HFFc6 (cell line): ENCODE results near the gene YIPF3. TPM values are rescaled to one million over a fixed set of nuclear protein-coding genes. Genes with fewer than 3 reads are reported as not detected.
"Not testable (repeated sequence)": the region's sequence is repeated elsewhere in the genome, so short reads cannot be mapped to it uniquely, and the experiment has no call there.

ENCODE experiments used
- DNase-seq: peaks from one replicate; pipeline ENCODE4 v3.0.0-alpha.2; 2018
- H3K27ac Mint-ChIP-seq: 2 replicates; pipeline ENCODE4 v1.8.0; 2020; ENCODE audit warnings: mild to moderate bottlenecking, mixed read lengths
- H3K27me3 Mint-ChIP-seq: 2 replicates; pipeline ENCODE4 v1.8.0; 2021; ENCODE audit warnings: mild to moderate bottlenecking, moderate library complexity, mixed read lengths; ENCODE audit not compliant: insufficient read depth
- H3K36me3 Mint-ChIP-seq: 2 replicates; pipeline ENCODE4 v1.8.0; 2021; ENCODE audit warnings: low read depth, mixed read lengths
- H3K4me1 Mint-ChIP-seq: 2 replicates; pipeline ENCODE4 v1.8.0; 2020; ENCODE audit warnings: low read depth, mixed read lengths
- H3K4me3 Mint-ChIP-seq: 2 replicates; pipeline ENCODE4 v1.8.0; 2020; ENCODE audit warnings: mild to moderate bottlenecking, moderate library complexity, mixed read lengths
- H3K9me3 Mint-ChIP-seq: 2 replicates; pipeline ENCODE4 v1.8.0; 2020; ENCODE audit warnings: mild to moderate bottlenecking, mixed read lengths
- CTCF ChIP-seq: fragments of 200-600 bp; sonication (generic); IDR thresholded peaks from 2 replicates; pipeline ENCODE4 v1.5.0; 2021; ENCODE audit warnings: antibody characterized with exemption, mild to moderate bottlenecking
- total RNA-seq, 6 experiments: library from RNA; stranded (reverse); fragmentation: NEBNext Ultra II Directional; extraction: Animal tissue kit (Norgen Biotek cat#: 25700); gene quantifications; 2 replicates in 1 of 6; 3 replicates in 5 of 6; pipeline ENCODE4 v1.2.3, GENCODE V29; 2021

The YIPF3 gene
- total RNA-seq, 6 experiments from 2014 or later = 147 to 176 (median 158) TPM

DNA sequence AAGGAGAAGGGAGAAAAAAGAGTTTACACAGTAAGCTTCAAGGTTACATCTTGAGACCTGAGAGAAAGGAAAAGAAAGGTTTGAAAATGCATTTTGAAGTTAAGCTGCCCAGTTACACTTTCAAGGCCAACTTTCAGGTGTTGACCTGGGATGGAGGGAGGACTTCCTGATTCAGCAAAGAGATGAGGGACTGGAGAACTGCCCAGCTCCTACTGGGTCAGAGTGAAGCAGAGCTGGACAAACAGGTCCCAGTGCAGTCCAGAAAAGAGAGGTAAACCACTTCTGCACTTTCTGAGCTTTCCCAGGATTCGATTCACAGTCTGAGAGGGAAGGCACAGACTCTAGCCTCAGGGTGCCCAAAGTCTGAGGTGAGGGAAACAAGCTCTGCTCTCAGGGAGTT is 45.3 kb downstream of the YIPF3 start:
- no peak for TF ChIP-seq CTCF
- Mint-ChIP-seq H3K9me3 (no peaks in the 10 kb centered on the region), H3K36me3 (no peaks in the 10 kb centered on the region), H3K4me3 (no peak overlapping the region), H3K27me3 (peaks cover 7% of the 10 kb centered on the region; the same call in 1 of the 2 replicates), H3K27ac (no peak overlapping the region), H3K4me1 (no peaks in the 10 kb centered on the region)
- no peak for DNase-seq

GRCh38 chr6:43469947-43470346 is 46.8 kb downstream of the YIPF3 start:
- no peaks in the 10 kb centered on the region for H3K9me3 Mint-ChIP-seq
- H3K27me3 Mint-ChIP-seq = peaks cover 7% of the 10 kb centered on the region; the same call in 1 of the 2 replicates
- DNase-seq = no peak
- H3K36me3 Mint-ChIP-seq = no peaks in the 10 kb centered on the region
- no peak for TF ChIP-seq CTCF
- no peak overlapping the region for H3K27ac Mint-ChIP-seq
- 0 out of 2 replicates have a peak, but pooled peaks cover 5% of the 10 kb centered on the region for H3K4me1 Mint-ChIP-seq
- no peak overlapping the region for H3K4me3 Mint-ChIP-seq

GRCh38 chr6:43468748-43469681 is 47.7 kb downstream of the YIPF3 start:
- Mint-ChIP-seq H3K27ac (no peak overlapping the region), H3K9me3 (no peaks in the 10 kb centered on the region), H3K27me3 (peaks cover 8% of the 10 kb centered on the region), H3K4me1 (0 out of 2 replicates have a peak, but pooled peaks cover 5% of the 10 kb centered on the region), H3K4me3 (no peak overlapping the region), H3K36me3 (no peaks in the 10 kb centered on the region)
- TF ChIP-seq CTCF = no peak
- no peak for DNase-seq

GRCh38 chr6:43468240-43468639 is 48.5 kb downstream of the YIPF3 start:
- no peaks in the 10 kb centered on the region for H3K36me3 Mint-ChIP-seq

DNA sequence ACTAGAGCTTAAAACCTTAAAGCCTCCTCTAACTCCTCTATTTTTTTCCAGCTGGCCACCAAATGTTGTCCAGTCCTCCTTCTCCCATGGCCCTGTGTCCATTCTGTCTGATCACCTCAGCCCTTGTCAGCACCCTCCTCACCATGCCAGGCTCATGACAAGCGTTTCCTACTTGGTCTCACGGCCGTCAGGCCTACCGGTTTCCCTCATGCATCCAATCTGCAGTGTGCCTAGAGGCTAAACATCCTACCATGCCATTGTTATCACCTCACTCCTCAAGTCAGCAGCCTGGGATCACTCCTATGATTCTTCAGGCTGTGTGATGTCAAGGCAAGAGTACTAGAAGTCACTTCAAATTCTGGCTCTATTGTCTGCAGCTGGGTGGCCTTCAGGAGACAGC is 49.0 kb downstream of the YIPF3 start:
- no peak overlapping the region for H3K4me3 Mint-ChIP-seq
- DNase-seq = no peak
- H3K9me3 Mint-ChIP-seq = no peaks in the 10 kb centered on the region
- peaks cover 8% of the 10 kb centered on the region for H3K27me3 Mint-ChIP-seq
- no peak for TF ChIP-seq CTCF
- H3K4me1 Mint-ChIP-seq = 0 out of 2 replicates have a peak, but pooled peaks cover 5% of the 10 kb centered on the region
- no peak overlapping the region for H3K27ac Mint-ChIP-seq
- H3K36me3 Mint-ChIP-seq = no peaks in the 10 kb centered on the region

More at GRCh38 chr6:43468240-43468639, 48.5 kb downstream of the YIPF3 start:
- Mint-ChIP-seq H3K27ac (no peak overlapping the region), H3K4me1 (0 out of 2 replicates have a peak, but pooled peaks cover 5% of the 10 kb centered on the region), H3K4me3 (no peak overlapping the region), H3K9me3 (no peaks in the 10 kb centered on the region), H3K27me3 (peaks cover 8% of the 10 kb centered on the region)
- no peak for DNase-seq
- no peak for TF ChIP-seq CTCF

DNA sequence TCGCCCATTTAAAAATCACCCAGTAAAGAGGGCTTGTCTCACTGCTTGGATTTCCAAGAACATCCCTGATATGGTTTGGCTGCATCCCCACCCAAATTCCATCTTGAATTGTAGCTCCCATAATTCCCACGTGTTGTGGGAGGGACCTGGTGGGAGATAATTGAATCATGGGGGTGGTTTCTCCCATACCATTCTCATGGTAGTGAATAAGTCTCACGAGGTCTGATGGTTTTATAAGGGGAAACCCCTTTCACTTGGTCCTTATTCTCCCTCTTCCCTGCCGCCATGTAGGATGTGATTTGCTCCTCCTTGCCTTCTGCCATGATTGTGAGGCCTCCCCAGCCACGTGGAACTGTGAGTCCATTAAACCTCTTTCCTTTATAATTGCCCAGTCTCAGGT is 49.5 kb downstream of the YIPF3 start:
- H3K9me3 Mint-ChIP-seq, H3K36me3 Mint-ChIP-seq, H3K4me1 Mint-ChIP-seq, H3K4me3 Mint-ChIP-seq, DNase-seq, H3K27ac Mint-ChIP-seq: not testable (repeated sequence)
- peaks cover 11% of the 10 kb centered on the region for H3K27me3 Mint-ChIP-seq
